NCI-H1105 (cell line): Measurements from ENCODE around the gene ADAMTSL2.

Experiments
- DNase-seq: peaks from one replicate; lab custom pipeline; 2025; lab: John Stamatoyannopoulos, UW

Gene ADAMTSL2

GRCh38 chr9:133518200-133518599 lies 16.3 kb upstream of the ADAMTSL2 start:
- DNase-seq, result peak; percentile 65

- no peak for DNase-seq
Observed at GRCh38 chr9:133518706-133519449, 15.6 kb upstream of the ADAMTSL2 start.

- DNase-seq, result no peak
Observed at GRCh38 chr9:133519693-133520092, 14.8 kb upstream of the ADAMTSL2 start.

- DNase-seq, result no peak
Observed at GRCh38 chr9:133520121-133520835, 14.2 kb upstream of the ADAMTSL2 start.

- no peak for DNase-seq
Observed at GRCh38 chr9:133521122-133522072, 13.1 kb upstream of the ADAMTSL2 start.

- DNase-seq, result no peak
Observed at GRCh38 chr9:133522073-133522910, 12.2 kb upstream of the ADAMTSL2 start.

GRCh38 chr9:133523106-133523505 lies 11.4 kb upstream of the ADAMTSL2 start:
- no peak for DNase-seq

- no peak for DNase-seq
Observed at GRCh38 chr9:133524146-133524545, 10.4 kb upstream of the ADAMTSL2 start.

GRCh38 chr9:133524679-133525228 lies 9.8 kb upstream of the ADAMTSL2 start, which contains the start of gene MYMK:
TSS of gene MYMK (minus strand) at chr9:133524959. CDS start at chr9:133524844, 115 bp downstream.
- no peak for DNase-seq

- DNase-seq, result no peak
Observed at GRCh38 chr9:133525677-133526076, 8.8 kb upstream of the ADAMTSL2 start.

- no peak for DNase-seq
Observed at GRCh38 chr9:133526721-133527321, 7.7 kb upstream of the ADAMTSL2 start.

GRCh38 chr9:133527444-133527920 lies 7.0 kb upstream of the ADAMTSL2 start:
- DNase-seq, result no peak

GRCh38 chr9:133528001-133528875 lies 6.3 kb upstream of the ADAMTSL2 start:
- no peak for DNase-seq

GRCh38 chr9:133528876-133529241 lies 5.6 kb upstream of the ADAMTSL2 start:
- no peak for DNase-seq

GRCh38 chr9:133529457-133529856 lies 5.0 kb upstream of the ADAMTSL2 start:
- DNase-seq, result no peak

GRCh38 chr9:133529874-133530273 lies 4.6 kb upstream of the ADAMTSL2 start:
- no peak for DNase-seq

GRCh38 chr9:133531293-133531692 lies 3.2 kb upstream of the ADAMTSL2 start:
- no peak for DNase-seq

GRCh38 chr9:133532937-133533668 lies 1.4 kb upstream of the ADAMTSL2 start:
- DNase-seq, result peak; percentile 77

- no peak for DNase-seq
Observed at GRCh38 chr9:133533857-133534256, 647 bp upstream of the ADAMTSL2 start.
